SK-N-SH treated with all-trans-retinoic acid at 6 μM for 48 hours (cell line): ENCODE results near the gene RAPGEFL1.

Experiments used
- ARNTL ChIP-seq: fragments of 450-650 bp; formaldehyde crosslinking; IDR thresholded peaks from 2 replicates; pipeline ENCODE4 v1.5.0; 2020; ENCODE audit warnings: low read depth, mild to moderate bottlenecking, moderate library complexity, borderline replicate concordance
- ESRRG ChIP-seq: fragments of 250-450 bp; sonication (Bioruptor Pico); IDR thresholded peaks from 2 replicates; pipeline ENCODE4 v1.6.1; 2021; ENCODE audit warnings: mild to moderate bottlenecking
- ISL1 ChIP-seq: fragments of 250-450 bp; sonication (Bioruptor Pico); IDR thresholded peaks from 2 replicates; pipeline ENCODE4 v2.1.2; 2022; ENCODE audit warnings: mild to moderate bottlenecking, moderate library complexity
- SNAI2 ChIP-seq: fragments of 250-450 bp; sonication (Bioruptor Pico); IDR thresholded peaks from 2 replicates; pipeline ENCODE4 v1.5.0; 2020; ENCODE audit warnings: mild to moderate bottlenecking, moderate library complexity
- TCF4 ChIP-seq: fragments of 250-450 bp; sonication (Bioruptor Pico); IDR thresholded peaks from 2 replicates; pipeline ENCODE4 v1.8.0; 2021; ENCODE audit warnings: mild to moderate bottlenecking, moderate library complexity, borderline replicate concordance
- TOX ChIP-seq: fragments of 250-450 bp; sonication (Bioruptor Pico); IDR thresholded peaks from 2 replicates; pipeline ENCODE4 v1.8.0; 2021; ENCODE audit warnings: mild to moderate bottlenecking, moderate library complexity, borderline replicate concordance
- ZC3H10 ChIP-seq: fragments of 250-450 bp; sonication (Bioruptor Pico); IDR thresholded peaks from 2 replicates; pipeline ENCODE4 v1.5.1; 2021; ENCODE audit warnings: mild to moderate bottlenecking, moderate library complexity
- ZFP30 ChIP-seq: fragments of 450-650 bp; formaldehyde crosslinking; IDR thresholded peaks from 2 replicates; pipeline ENCODE4 v1.5.0; 2022; ENCODE audit warnings: mild to moderate bottlenecking, moderate library complexity
- ZNF70 ChIP-seq: fragments of 450-650 bp; formaldehyde crosslinking; IDR thresholded peaks from 2 replicates; pipeline ENCODE4 v1.5.0; 2020; ENCODE audit warnings: mild to moderate bottlenecking, moderate library complexity
- TF ChIP-seq, protein P1 (sequence below): fragments of 250-450 bp; sonication (Bioruptor Pico); IDR thresholded peaks from 2 replicates; pipeline ENCODE4 v1.8.0; 2020; ENCODE audit warnings: mild to moderate bottlenecking, moderate library complexity, borderline replicate concordance
- TF ChIP-seq, protein P2 (sequence below): fragments of 250-450 bp; sonication (Bioruptor Pico); IDR thresholded peaks from 2 replicates; pipeline ENCODE4 v1.5.1; 2020; ENCODE audit warnings: low read depth, mild to moderate bottlenecking, moderate library complexity

DNA sequence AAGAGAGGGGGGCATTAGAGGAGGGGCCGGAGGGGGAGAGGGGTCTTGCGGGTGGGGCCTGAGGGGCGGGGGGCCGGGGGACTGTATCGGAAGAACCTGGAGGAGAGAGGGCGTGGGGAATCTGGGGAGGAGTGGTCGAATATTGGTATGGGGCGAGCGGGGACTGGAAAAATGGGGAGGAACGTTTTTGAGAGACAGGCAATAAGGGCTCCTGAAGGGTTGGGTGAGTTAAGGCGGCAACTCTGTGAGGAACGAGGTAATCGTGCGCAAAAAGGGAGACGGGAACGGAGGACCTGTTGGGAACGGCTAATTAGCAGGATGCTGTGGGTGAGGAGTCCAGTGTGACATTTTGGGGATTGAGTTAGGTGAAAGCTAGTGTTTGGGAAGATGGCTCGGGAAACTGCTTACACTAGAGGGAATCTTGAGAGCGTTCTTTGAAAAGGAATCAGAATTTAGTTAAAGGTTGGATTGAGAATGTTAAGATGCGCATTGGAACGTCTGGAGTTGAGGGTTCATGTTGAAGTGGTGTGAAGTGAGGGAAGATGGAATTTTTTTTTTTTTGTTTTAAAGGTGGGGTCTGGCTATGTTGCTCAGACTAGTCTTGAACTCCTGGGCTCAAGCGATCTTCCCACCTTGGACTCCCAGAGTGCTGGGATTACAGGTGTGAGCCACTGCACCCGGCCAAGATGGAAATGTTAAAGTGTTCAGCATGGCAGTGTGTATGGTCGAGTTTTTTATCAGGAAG, 42.5 kb downstream of the RAPGEFL1 start:
- TF ChIP-seq SNAI2 (CRISPR knock-in tag) (no peak), TCF4 (no peak), ARNTL (CRISPR knock-in tag) (no peak), ZFP30 (CRISPR knock-in tag) (no peak), ZC3H10 (CRISPR knock-in tag) (no peak), ISL1 (CRISPR knock-in tag) (no peak), TOX (CRISPR knock-in tag) (no peak), ESRRG (CRISPR knock-in tag) (no peak), ZNF70 (CRISPR knock-in tag) (no peak)
- TF ChIP-seq, protein P1, sequence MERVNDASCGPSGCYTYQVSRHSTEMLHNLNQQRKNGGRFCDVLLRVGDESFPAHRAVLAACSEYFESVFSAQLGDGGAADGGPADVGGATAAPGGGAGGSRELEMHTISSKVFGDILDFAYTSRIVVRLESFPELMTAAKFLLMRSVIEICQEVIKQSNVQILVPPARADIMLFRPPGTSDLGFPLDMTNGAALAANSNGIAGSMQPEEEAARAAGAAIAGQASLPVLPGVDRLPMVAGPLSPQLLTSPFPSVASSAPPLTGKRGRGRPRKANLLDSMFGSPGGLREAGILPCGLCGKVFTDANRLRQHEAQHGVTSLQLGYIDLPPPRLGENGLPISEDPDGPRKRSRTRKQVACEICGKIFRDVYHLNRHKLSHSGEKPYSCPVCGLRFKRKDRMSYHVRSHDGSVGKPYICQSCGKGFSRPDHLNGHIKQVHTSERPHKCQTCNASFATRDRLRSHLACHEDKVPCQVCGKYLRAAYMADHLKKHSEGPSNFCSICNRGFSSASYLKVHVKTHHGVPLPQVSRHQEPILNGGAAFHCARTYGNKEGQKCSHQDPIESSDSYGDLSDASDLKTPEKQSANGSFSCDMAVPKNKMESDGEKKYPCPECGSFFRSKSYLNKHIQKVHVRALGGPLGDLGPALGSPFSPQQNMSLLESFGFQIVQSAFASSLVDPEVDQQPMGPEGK (CRISPR knock-in tag), result no peak
- TF ChIP-seq, protein P2, sequence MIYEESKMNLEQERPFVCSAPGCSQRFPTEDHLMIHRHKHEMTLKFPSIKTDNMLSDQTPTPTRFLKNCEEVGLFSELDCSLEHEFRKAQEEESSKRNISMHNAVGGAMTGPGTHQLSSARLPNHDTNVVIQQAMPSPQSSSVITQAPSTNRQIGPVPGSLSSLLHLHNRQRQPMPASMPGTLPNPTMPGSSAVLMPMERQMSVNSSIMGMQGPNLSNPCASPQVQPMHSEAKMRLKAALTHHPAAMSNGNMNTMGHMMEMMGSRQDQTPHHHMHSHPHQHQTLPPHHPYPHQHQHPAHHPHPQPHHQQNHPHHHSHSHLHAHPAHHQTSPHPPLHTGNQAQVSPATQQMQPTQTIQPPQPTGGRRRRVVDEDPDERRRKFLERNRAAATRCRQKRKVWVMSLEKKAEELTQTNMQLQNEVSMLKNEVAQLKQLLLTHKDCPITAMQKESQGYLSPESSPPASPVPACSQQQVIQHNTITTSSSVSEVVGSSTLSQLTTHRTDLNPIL (CRISPR knock-in tag), result no peak
